ENCODE measurements around the gene PPP3CB.

Gene PPP3CB

GRCh38 chr10:73467206-73467605 is 28.6 kb downstream of the PPP3CB start:
- no peak for TF ChIP-seq CTCF (conservative IDR thresholded peaks at IDR 0.05; ENCODE audit: control insufficient read depth, insufficient read depth, low read depth, low read length)
- no peak overlapping the region for H3K4me3 ChIP-seq (ENCODE audit: control insufficient read depth, low read depth, low read length)
- DNase-seq (ENCODE audit: low read depth): no peak

GRCh38 chr10:73465978-73466726 is 29.7 kb downstream of the PPP3CB start:
- TF ChIP-seq CTCF (conservative IDR thresholded peaks at IDR 0.05; ENCODE audit: control insufficient read depth, insufficient read depth, low read depth, low read length): no peak
- no peak for DNase-seq (ENCODE audit: low read depth)

GRCh38 chr10:73460897-73461296 is 34.9 kb downstream of the PPP3CB start:
- no peak overlapping the region for H3K4me3 ChIP-seq (ENCODE audit: control insufficient read depth, low read depth, low read length)
- no peak for TF ChIP-seq CTCF (conservative IDR thresholded peaks at IDR 0.05; ENCODE audit: control insufficient read depth, insufficient read depth, low read depth, low read length)
- DNase-seq (ENCODE audit: low read depth): no peak

More at GRCh38 chr10:73465978-73466726, 29.7 kb downstream of the PPP3CB start:
- H3K4me3 ChIP-seq (ENCODE audit: control insufficient read depth, low read depth, low read length): no peak overlapping the region

- DNase-seq (ENCODE audit: low read depth): no peak
- no peak overlapping the region for H3K4me3 ChIP-seq (ENCODE audit: control insufficient read depth, low read depth, low read length)
- no peak for TF ChIP-seq CTCF (conservative IDR thresholded peaks at IDR 0.05; ENCODE audit: control insufficient read depth, insufficient read depth, low read depth, low read length)
Measured at GRCh38 chr10:73459683-73460314, 36.0 kb downstream of the PPP3CB start.

GRCh38 chr10:73456187-73456890 is 39.5 kb downstream of the PPP3CB start:
- no peak for TF ChIP-seq CTCF (conservative IDR thresholded peaks at IDR 0.05; ENCODE audit: control insufficient read depth, insufficient read depth, low read depth, low read length)
- no peak overlapping the region for H3K4me3 ChIP-seq (ENCODE audit: control insufficient read depth, low read depth, low read length)
- no peak for DNase-seq (ENCODE audit: low read depth)

- DNase-seq (ENCODE audit: low read depth): no peak
- H3K4me3 ChIP-seq (ENCODE audit: control insufficient read depth, low read depth, low read length): no peak overlapping the region
- no peak for TF ChIP-seq CTCF (conservative IDR thresholded peaks at IDR 0.05; ENCODE audit: control insufficient read depth, insufficient read depth, low read depth, low read length)
Measured at GRCh38 chr10:73449113-73449512, 46.7 kb downstream of the PPP3CB start.
